Activated T-helper 1 cell treated with anti-CD3 and anti-CD28 coated beads, Interleukin-2, amount 50 U/mL, for 16 hours (primary cell): Measurements from ENCODE around the gene KRT8.

Experiments used
- DNase-seq, 2 donors: peaks; one replicate each; pipeline ENCODE4 v3.0.0-alpha.2; 2020; ENCODE audit warnings: low read depth in 1 of 2, low spot score in 1 of 2

The KRT8 gene

DNA sequence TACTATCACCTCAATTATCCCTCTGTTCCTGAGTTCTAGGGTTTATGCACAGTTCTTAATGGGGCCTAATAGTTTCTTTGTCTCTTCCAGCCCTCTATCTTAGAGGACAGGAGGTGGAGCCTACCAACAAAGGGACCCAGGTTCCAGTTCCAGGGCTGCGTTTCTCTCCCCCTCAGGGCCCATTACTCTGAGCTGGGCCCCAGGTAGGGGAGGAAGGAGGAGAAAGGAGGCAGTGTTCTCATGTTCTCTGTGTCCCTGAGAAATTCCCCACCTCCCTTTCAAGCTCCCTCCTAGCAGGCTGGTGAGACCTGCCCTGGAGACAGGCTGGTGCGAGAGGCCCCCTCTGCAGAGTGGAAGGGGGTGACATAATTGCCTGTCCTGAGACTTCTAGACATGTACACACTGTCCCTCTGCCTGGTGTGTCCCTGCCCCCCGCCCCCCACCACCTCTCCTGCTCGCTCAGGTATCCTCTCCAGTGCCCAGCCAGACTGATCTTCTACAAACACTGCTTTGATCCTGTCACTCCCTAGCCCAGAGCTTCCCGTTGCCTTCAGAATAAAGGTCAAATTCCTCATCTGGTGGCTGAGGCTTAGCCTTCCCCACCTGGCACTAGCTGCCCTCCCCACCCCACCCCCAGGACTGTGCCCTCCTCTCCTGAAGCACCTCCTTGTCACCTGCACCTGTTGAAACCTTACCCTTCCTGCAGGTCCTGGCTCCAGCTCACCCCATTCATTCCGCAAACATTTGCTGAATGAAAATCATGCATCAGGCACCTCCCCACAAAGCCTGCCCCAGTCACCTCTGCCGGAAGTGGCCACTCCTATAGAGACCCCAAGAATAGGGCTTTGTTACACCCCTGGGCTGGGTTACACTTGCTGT is 21.1 kb upstream of the KRT8 start:
- no peak for DNase-seq

GRCh38 chr12:52924764-52925716 is 20.2 kb upstream of the KRT8 start:
- no peak for DNase-seq

DNA sequence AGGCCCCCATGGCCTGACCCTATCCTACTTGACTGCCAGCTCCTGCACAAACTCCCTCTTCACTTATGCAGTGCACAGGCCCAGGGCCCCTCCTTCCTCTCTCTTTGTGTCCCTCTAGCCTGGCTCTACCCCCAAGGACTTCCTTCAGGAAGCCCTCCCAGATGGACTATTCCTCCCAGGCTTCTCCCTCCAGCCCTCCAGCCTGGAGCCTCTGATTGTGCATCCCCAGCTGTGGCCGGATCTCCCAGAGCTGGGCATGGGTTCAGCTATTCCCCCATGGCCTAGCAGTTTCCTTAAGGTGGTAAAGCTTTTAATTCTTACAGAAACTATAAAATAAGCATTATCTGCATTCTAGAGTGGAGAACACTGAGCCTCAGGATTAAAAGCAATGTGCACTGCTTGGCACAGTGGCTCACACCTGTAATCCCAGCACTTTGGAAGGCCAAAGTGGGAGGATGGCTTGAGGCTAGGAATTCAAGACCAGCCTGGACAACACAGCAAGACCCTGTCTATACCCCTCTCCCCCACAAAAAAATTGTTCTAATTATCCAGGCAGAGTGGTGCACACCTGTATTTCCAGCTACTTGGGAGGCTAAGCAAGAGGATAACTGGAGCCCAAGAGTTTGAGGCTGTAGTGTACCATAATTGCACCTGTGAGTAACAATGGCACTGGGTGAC is 16.8 kb upstream of the KRT8 start:
- DNase-seq = no peak

DNA sequence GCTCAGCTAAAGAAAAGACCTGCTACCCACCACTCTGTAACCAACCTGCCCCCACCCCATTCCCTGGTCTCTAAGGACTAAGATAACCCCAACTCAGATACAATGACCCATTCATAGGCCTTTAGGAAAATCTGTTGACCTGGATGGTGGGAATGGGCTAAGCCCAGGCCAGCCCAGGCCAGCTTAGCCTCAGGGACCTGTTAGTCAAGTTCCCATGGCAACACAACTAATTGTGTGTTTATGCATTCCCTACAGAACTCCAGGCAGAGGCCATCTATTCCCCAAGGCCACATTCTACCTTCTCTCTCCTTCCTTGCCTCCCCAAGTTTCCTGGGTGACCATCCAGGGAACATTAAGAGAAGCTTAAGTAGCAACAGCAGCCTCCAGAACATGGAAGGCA is 16.1 kb upstream of the KRT8 start:
- no peak for DNase-seq

DNA sequence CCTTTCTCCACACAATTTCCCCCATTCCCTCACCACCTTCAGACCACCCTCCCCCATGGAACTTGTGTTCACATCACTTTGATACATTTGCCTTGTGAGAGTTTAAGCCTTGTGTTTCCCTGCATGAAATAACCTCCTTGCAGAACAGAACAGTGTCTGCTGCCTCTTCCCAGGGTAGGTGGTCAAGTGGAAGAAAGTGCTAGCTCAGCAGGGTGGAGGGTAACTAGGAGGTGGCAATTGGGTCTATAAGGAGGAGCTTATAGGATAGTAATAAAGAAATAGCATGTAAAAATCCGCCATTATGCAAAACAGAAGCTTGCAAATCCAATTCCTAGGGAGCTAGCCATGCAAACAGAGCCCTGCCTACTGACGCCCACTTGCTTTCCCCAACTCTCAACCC is 13.9 kb upstream of the KRT8 start:
- no peak for DNase-seq

DNA sequence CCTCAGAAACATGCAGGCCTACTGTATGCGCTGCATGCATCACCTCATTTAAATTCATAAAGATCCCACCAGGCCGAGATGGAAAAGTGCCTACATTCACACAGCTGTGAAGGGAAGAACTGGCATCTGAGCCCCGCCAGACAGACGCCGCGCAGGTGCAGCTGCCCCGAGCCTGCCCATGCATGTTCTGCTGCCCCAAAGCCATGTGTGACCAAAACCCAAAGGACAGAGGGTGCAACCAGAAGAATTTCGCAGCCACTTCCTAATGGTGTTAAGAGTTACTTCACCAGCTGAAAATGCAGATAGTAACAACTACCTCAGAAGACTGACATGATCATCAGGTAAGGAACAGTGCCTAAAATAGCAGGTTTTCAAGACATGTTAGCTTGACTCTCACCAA is 13.5 kb upstream of the KRT8 start:
- no peak for DNase-seq

- no peak for DNase-seq
Observed at GRCh38 chr12:52917800-52918199, 12.9 kb upstream of the KRT8 start.

DNA sequence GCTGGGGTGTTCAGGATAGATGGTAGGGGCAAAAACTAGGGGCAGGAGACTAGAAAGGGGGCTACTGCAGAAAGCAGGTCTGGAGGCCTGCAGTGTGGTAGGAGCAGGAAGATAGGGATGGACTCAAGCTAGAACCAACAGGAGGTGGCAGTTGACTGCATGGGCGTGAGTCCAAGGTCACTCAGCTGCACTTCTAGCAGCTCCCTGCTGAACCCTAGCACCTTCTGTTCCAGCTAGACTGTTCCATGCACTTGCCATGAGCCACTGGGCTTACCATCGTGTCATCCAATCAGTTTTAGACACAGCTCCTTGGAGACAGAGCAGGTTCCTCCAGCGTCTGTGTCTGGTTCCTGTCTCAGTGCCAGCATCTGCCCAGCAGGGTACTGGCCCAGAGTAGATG is 11.3 kb upstream of the KRT8 start:
- DNase-seq = no peak

DNA sequence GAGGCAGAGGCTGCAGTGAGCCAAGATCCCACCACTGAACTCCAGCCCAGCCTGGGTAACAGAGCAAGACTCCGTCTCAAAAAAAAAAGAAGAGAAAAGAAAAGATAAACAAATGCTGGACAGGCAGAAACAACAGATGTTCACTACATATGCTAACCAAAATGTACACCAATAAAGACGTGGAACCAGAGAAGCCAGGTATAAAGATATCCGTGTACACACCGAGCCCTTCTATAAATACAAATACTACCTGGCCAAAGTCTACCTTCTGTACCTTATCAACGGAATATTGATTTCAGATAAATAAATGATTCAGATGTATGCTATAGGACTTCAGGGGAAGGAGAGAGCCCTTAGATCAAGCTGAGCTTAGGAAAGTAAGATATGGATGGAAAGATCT is 10.8 kb upstream of the KRT8 start:
- DNase-seq = no peak

- DNase-seq = no peak
Observed at GRCh38 chr12:52914576-52915121, 9.8 kb upstream of the KRT8 start.

GRCh38 chr12:52913431-52913821 is 8.6 kb upstream of the KRT8 start:
- no peak for DNase-seq

GRCh38 chr12:52912711-52913430 is 8.0 kb upstream of the KRT8 start:
- no peak for DNase-seq

DNA sequence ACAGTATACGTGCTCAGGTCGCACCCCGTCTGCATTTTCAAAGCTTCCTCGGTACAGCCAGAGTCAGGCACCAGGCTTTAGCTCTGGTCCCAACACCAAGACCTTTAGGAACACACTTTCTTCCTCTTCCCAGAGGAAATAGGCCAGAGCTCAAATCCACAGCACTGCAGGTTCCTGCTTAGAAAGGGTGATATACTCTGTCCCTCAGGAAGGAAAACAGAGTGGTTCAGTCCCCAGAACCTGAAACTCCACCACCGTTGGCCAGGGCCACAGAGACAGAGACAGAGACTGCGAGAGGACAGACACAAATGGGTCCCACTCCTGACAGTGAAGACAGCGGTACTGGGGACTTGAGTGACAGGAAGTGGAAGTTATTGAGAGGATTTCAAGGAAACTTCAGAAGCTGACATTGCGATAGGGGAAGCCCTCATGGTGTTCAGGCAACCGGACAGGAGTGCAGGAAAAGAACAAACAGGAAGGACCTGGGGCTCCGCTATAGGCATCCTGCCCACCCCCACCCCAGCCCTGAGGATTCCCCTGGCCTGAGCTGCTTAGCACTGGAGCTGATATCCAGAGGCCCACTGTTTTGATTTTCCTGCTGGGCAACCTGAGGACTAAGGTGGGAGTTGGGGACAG is 5.5 kb upstream of the KRT8 start:
- DNase-seq = no peak

GRCh38 chr12:52909796-52910195 is 4.9 kb upstream of the KRT8 start:
- DNase-seq = no peak

DNA sequence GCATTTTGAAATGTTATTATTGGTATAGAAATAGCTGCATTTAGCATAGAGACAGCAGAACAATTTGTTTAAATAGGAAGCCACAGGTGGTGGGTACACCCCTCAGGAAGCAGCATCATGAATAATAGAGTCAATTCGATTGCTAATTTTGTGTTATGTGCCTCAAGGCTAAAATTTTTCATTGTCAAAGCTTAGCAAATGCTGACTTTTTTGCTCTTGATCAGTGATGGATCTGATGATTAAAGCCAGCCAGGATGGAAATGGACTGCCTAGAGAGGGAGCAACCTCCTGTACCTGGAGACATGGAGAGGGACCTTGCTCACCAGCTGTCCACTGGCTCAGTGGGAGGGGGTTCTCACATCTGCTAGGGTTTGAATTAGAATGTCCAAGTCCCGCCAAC is 4.5 kb upstream of the KRT8 start:
- no peak for DNase-seq

DNA sequence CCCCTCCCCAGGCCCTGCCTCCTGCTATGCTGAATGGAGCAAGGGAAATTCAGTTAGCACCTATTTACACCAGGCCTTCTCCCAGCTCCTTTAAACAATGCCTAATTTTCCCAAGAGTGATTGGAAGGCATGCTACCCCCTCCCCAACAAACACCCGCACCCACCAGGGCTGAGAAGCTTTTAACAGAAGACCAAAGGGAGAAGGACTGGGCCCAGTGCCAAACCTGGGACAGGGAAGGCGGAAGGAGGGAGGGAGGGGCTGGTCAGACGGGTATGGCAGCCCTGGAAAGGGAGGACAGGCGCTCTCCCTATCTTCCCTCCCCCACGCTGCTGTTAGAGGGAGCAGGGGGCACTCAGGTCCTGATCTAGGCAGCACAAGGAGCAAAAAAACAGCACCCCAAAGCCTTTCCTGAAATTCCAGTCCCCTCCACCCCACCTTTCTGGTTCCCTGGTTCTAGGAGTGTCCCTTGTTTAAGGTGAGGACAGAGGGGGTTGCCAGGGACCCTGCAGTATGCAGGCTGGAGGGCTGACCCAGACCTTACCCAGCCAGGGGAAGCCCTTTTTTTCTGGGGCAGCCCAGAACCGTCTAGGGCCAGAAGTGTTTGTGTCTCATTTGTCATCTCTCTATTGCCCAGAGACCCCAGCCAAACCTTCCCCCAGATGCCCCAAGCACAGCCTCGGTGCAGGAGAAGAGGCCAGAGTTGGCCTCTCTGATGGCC is 2.4 kb upstream of the KRT8 start:
- DNase-seq = no peak

DNA sequence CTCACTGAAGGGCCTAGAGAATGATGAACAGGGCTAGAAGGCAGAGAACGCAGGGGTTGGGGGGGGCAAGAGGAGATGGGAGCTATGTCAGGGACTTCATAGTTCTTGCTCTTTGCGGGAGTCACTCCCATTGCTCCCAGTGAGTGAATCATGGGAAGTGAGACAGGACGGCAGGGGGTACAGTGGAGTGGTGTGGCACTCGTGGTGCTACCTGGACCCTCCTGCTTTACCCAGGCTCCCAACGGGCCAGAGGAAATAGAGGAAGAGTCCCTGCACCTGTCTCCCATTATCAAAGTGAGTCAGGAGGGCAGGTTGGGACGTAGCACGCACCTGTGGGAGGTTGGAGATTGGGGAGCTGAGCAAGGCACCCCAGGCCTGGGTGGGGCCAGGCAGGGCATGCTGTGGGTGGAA is 1.3 kb upstream of the KRT8 start:
- no peak for DNase-seq

GRCh38 chr12:52903855-52904508 is 894 bp downstream of the KRT8 start:
- DNase-seq = peak in 1 of 2 donors; percentile 13

- peak in 1 of 2 donors; percentile 22 for DNase-seq
Observed at GRCh38 chr12:52903285-52903854, 1.5 kb downstream of the KRT8 start.
